Esophagus squamous epithelium (tissue), 5 donors: ENCODE data around the gene FCRL5. TPM values are rescaled to one million over a fixed set of nuclear protein-coding genes. Genes with fewer than 3 reads are reported as not detected.

ENCODE experiments used
- DNase-seq: peaks from one replicate; lab custom pipeline; 2025; lab: John Stamatoyannopoulos, UW
- H3K27ac ChIP-seq, 4 donors: fragments of 200-600 bp; sonication (generic); one replicate each; pipeline ENCODE4 v1.5.1; 2016 to 2019; ENCODE audit warnings: mild to moderate bottlenecking in 1 of 4
- H3K27me3 ChIP-seq, 4 donors: fragments of 200-600 bp; sonication (generic); 1 replicate in 3 of 4; 2 replicates in 1 of 4; pipeline versions ENCODE4 v1.5.1 to v1.6.0; 2017 to 2021; ENCODE audit warnings: antibody characterized with exemption in 1 of 4
- H3K36me3 ChIP-seq, 3 donors: fragments of 200-600 bp; sonication (generic); one replicate each; pipeline ENCODE4 v1.5.1; 2016 to 2019
- H3K4me1 ChIP-seq, 3 donors: fragments of 200-600 bp; sonication (generic); one replicate each; pipeline ENCODE4 v1.5.1; 2017 to 2019
- H3K4me3 ChIP-seq, 4 donors: fragments of 200-600 bp; sonication (generic); 1 replicate in 3 of 4; 2 replicates in 1 of 4; pipeline ENCODE4 v1.5.1; 2016 to 2019; ENCODE audit warnings: mild to moderate bottlenecking in 2 of 4, moderate library complexity in 1 of 4
- H3K9me3 ChIP-seq, 3 donors: fragments of 200-600 bp; sonication (generic); one replicate each; pipeline ENCODE4 v1.5.1; 2016 to 2019
- POLR2A ChIP-seq, 4 donors: fragments of 450-650 bp; IDR thresholded peaks; one replicate each; pipeline ENCODE4 v1.6.1; 2017; ENCODE audit warnings: antibody characterized with exemption in 4 of 4, mild to moderate bottlenecking in 4 of 4, moderate library complexity in 3 of 4
- WGBS, 2 donors: methylation state at CpG; one replicate each; pipeline ENCODE4 v1.1.5; 2018; 5-methylcytosine and 5-hydroxymethylcytosine counted together
- intact Hi-C: fragments of 100-400 bp; cut with DNase I; formaldehyde crosslinking; loops from one replicate; pipeline ENCODE4 v1.15.0; 2022
- total RNA-seq, 4 donors: library from RNA; depleted of rRNA; stranded (reverse); fragments of >200 nt; gene quantifications; one replicate each; pipeline ENCODE4 v1.1.0, GENCODE V29; 2016
- TF ChIP-seq, protein P1 (sequence below), 6 experiments: fragments of 450-650 bp in 4 of 6; fragments of 200-600 bp in 2 of 6; sonication (generic) in 2 of 6; IDR thresholded peaks; one replicate each; pipeline ENCODE4 v1.5.1; 2016 to 2019; ENCODE audit warnings: antibody characterized with exemption in 6 of 6, mild to moderate bottlenecking in 4 of 6, moderate library complexity in 4 of 6
- donor health status: DM: yes; HTN: yes; CAD: no.

The FCRL5 gene
- total RNA-seq, 4 donors from 2014 or later, result 0.08 to 1.6 (median 0.23) TPM

DNA sequence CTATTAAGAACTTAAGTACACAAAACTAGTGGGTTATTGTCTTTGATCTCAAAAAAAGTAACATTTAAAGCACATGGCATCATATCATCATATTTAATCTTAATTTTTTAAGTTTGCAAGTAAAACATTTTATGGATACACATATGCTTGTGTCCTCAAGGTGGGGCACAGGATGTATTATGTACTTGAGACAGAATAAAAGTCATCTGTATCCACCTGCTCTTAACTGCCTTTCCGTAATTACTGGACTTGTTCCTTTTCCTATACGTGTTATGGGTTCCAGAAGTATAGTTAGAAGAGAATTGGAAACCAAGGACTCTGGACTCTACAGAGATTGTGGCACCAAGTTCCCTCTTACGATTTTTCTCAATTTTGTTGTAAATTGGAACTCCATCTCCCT lies 79.4 kb downstream of the FCRL5 start:
- intact Hi-C loops, result no loop called here
- H3K27me3 ChIP-seq, result peaks cover 0 to 4% (median 0%) of the 10 kb centered on the region in 4 donors
- no peaks in the 10 kb centered on the region for H3K4me1 ChIP-seq
- no peak overlapping the region for H3K4me3 ChIP-seq
- H3K36me3 ChIP-seq, result no peaks in the 10 kb centered on the region
- peaks cover 0 to 8% (median 0%) of the 10 kb centered on the region in 3 donors for H3K9me3 ChIP-seq
- no peak overlapping the region for H3K27ac ChIP-seq
- no peak for TF ChIP-seq POLR2A (IDR thresholded peaks at IDR 0.05)
- TF ChIP-seq, protein P1, sequence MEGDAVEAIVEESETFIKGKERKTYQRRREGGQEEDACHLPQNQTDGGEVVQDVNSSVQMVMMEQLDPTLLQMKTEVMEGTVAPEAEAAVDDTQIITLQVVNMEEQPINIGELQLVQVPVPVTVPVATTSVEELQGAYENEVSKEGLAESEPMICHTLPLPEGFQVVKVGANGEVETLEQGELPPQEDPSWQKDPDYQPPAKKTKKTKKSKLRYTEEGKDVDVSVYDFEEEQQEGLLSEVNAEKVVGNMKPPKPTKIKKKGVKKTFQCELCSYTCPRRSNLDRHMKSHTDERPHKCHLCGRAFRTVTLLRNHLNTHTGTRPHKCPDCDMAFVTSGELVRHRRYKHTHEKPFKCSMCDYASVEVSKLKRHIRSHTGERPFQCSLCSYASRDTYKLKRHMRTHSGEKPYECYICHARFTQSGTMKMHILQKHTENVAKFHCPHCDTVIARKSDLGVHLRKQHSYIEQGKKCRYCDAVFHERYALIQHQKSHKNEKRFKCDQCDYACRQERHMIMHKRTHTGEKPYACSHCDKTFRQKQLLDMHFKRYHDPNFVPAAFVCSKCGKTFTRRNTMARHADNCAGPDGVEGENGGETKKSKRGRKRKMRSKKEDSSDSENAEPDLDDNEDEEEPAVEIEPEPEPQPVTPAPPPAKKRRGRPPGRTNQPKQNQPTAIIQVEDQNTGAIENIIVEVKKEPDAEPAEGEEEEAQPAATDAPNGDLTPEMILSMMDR (IDR thresholded peaks at IDR 0.05), result no peak
- DNase-seq, result no peak
- WGBS, 2 donors, result 54 to 62% methylated on average over 3 of the region's 3 CpGs

DNA sequence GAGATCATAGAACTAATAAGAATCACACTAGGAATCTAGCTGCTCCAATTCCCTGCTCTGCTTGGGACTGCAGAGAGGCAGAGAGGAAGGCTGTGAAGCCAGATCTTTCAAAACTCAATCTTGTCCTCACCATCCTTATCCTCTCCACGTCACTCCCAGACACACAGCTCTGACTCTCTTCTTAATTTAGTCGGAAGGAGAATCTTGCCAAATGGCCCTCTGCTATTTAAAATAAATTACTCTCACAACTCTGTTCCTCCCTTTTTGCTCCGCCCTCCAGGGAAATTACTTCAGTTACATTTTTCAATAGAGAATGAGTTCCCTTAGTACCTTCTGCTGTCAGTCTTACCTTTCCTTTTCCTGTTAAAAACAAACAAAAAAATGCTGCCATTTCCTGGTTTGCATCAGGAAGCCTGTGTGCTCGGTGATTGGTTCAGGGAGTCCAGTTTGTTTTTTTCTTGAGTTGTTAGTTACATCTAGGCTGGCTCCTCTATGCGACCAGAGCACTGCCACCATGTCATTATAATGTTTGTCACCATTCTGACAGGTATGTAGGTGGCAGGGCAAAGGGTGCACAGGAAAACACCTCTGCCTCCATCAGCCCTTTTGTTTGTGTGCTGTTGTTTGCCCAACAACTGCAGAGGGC lies 80.1 kb downstream of the FCRL5 start:
- no peak overlapping the region for H3K27ac ChIP-seq
- no peak for TF ChIP-seq POLR2A (IDR thresholded peaks at IDR 0.05)
- TF ChIP-seq, protein P1 (IDR thresholded peaks at IDR 0.05), result no peak
- no peak overlapping the region for H3K4me3 ChIP-seq
- DNase-seq, result no peak
- peaks cover 0 to 8% (median 0%) of the 10 kb centered on the region in 3 donors for H3K9me3 ChIP-seq
- H3K27me3 ChIP-seq, result peaks cover 0 to 4% (median 0%) of the 10 kb centered on the region in 4 donors
- WGBS, 2 donors, result 33 to 37% methylated on average over 5 of the region's 5 CpGs
- intact Hi-C loops, result no loop called here
- no peaks in the 10 kb centered on the region for H3K36me3 ChIP-seq
- no peaks in the 10 kb centered on the region for H3K4me1 ChIP-seq

DNA sequence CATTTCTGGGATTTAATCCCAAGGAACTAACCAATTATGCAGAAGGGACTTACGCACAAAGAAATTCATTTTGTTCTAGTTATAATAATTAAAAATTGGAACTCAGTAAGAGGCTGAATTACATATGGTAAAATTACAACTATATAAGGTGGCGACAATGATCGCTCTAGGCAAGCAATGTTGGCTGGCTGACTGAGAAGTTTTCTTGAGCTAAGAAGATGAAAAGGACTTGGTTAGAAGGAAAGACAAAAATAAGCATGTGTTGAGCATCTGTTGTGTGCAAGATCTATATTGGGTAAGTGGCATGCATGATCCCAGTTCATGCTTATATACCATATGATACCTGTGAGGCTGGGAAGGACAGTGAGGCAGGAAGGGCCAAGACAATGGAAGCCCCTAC lies 80.8 kb downstream of the FCRL5 start:
- no peak overlapping the region for H3K4me3 ChIP-seq
- H3K27me3 ChIP-seq, result peaks cover 0 to 4% (median 0%) of the 10 kb centered on the region in 4 donors
- 94 to 98% methylated on average over 3 of the region's 3 CpGs for WGBS, 2 donors
- H3K36me3 ChIP-seq, result no peaks in the 10 kb centered on the region
- H3K9me3 ChIP-seq, result peaks cover 0 to 8% (median 0%) of the 10 kb centered on the region in 3 donors
- intact Hi-C loops, result no loop called here
- TF ChIP-seq POLR2A (IDR thresholded peaks at IDR 0.05), result no peak
- TF ChIP-seq, protein P1 (IDR thresholded peaks at IDR 0.05), result no peak
- H3K4me1 ChIP-seq, result no peaks in the 10 kb centered on the region
- DNase-seq, result no peak
- H3K27ac ChIP-seq, result no peak overlapping the region

DNA sequence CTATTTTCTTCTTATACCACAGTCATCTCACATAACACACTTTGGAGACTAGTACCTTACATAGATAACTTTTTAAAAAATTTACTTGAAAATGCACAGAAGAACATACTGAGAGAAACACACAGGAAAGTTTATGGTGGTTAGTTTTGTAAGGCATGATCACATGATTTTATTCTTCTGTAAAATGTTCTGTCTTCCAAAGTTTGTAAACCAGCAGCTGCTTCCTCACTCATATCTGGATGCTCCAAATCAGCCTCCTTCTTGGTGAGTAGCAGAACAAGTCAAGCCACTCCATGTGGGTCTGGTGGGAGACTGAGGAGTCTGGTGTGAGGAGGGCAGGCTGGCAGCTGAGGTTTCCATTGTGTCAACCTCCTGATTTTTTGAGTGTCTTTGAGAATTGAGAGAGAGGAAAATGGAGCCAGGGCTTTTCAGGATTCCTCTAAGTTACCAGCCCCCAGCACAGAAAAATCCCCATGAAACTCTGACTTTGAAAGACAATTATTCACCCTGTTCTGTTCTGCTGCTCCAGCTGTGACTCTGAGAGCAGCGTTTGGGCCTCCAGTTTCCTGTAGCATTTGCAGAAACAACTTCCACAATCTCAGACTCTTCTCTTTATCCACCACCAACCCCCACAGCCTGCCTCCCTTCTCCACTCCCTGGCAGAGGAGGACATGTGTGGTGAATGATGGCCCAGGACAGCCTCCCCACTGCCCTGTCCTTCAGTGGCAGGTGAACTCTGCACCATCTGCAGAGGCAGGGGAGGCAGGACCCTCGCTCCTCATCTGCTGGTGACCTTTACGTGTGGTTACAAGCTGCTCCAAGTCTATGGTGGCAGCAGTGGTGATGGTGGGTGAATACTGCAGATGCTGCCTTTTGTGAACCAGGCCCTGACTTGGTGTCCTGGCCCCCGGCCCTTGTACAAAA lies 82.3 kb downstream of the FCRL5 start:
- Histone ChIP-seq H3K4me3 (no peak overlapping the region), H3K36me3 (no peaks in the 10 kb centered on the region), H3K4me1 (no peaks in the 10 kb centered on the region), H3K9me3 (peaks cover 0 to under 1% (median 0%) of the 10 kb centered on the region in 3 donors), H3K27ac (no peak overlapping the region), H3K27me3 (peaks cover 0 to 4% (median 0%) of the 10 kb centered on the region in 4 donors)
- no peak for TF ChIP-seq POLR2A (IDR thresholded peaks at IDR 0.05)
- TF ChIP-seq, protein P1 (IDR thresholded peaks at IDR 0.05), result no peak
- intact Hi-C loops, result no loop called here
- DNase-seq, result no peak
- WGBS, 2 donors, result 39 to 54% methylated on average over 2 to 3 of the region's 4 CpGs

DNA sequence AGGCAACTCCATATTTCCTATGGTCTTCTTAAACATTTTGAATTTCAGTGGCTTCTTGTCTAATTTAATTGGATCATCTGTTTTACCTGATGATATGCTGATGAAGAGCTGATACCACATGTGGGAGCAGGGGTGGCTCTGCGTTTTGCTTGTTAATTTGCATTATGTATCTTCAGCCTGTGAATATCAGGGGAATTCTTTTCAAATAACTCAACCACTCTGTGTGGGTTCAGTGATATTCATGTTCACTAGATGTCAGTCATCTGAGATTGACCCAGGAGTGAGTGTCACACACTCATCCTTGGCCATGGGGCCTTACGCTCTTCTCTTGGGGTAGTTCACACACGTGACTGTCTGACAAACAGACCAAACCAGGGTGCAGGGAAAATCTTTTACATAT lies 83.0 kb downstream of the FCRL5 start:
- intact Hi-C loops, result no loop called here
- no peak for DNase-seq
- Histone ChIP-seq H3K27ac (no peak overlapping the region), H3K27me3 (peaks cover 0 to 4% (median 0%) of the 10 kb centered on the region in 4 donors), H3K4me1 (no peaks in the 10 kb centered on the region), H3K9me3 (no peaks in the 10 kb centered on the region), H3K36me3 (no peaks in the 10 kb centered on the region), H3K4me3 (no peak overlapping the region)
- WGBS, 2 donors, result 79 to 83% methylated on average over 3 of the region's 3 CpGs
- TF ChIP-seq, protein P1 (IDR thresholded peaks at IDR 0.05), result no peak
